Stomach smooth muscle (tissue), 2 donors: ENCODE results near the gene CFAP53.
"Not testable (repeated sequence)": the region's sequence is repeated elsewhere in the genome, so short reads cannot be mapped to it uniquely, and the experiment has no call there.

Experiments used
- H3K27ac ChIP-seq: one replicate; pipeline ENCODE4 v1.7.0; 2013; ENCODE audit warnings: mild to moderate bottlenecking, low read length, inconsistent platforms
- H3K27me3 ChIP-seq, 2 donors: one replicate each; pipeline ENCODE4 v1.7.0; 2013; ENCODE audit warnings: low read length in 2 of 2; ENCODE audit not compliant: insufficient read depth in 2 of 2, control insufficient read depth in 1 of 2
- H3K36me3 ChIP-seq, 2 donors: one replicate each; pipeline ENCODE4 v1.7.0; 2013; ENCODE audit warnings: low read length in 2 of 2; ENCODE audit not compliant: control insufficient read depth in 2 of 2, insufficient read depth in 2 of 2
- H3K4me1 ChIP-seq: one replicate; pipeline ENCODE4 v1.7.0; 2013; ENCODE audit warnings: low read length; ENCODE audit not compliant: control insufficient read depth, insufficient read depth
- H3K4me3 ChIP-seq, 2 donors: one replicate each; pipeline ENCODE4 v1.7.0; 2013; ENCODE audit warnings: low read length in 2 of 2
- H3K9ac ChIP-seq, 2 donors: one replicate each; pipeline ENCODE4 v1.7.0; 2013; ENCODE audit warnings: low read length in 2 of 2, mild to moderate bottlenecking in 1 of 2
- H3K9me3 ChIP-seq, 2 donors: one replicate each; pipeline ENCODE4 v1.7.0; 2013; ENCODE audit warnings: low read length in 2 of 2; ENCODE audit not compliant: control insufficient read depth in 2 of 2
- donor health status: healthy.
- donor health status: Pancreatic carcinoma.

Gene CFAP53

GRCh38 chr18:50266248-50266704, at the start of gene CFAP53:
TSS of gene CFAP53 (minus strand) at chr18:50266495. CDS start at chr18:50266404, 91 bp downstream.
- Histone ChIP-seq H3K36me3 (peaks cover 14 to 19% of the 10 kb centered on the region in 2 donors), H3K9me3 (no peaks in the 10 kb centered on the region), H3K4me3 (peak within 1 kb of the TSS; percentile 80 to 93), H3K9ac (peak within 1 kb of the TSS; percentile 46 to 60), H3K4me1 (peaks cover 17% of the 10 kb centered on the region), H3K27me3 (no peaks in the 10 kb centered on the region), H3K27ac (no peak within 1 kb of the TSS)

- no peaks in the 10 kb centered on the region for H3K9me3 ChIP-seq
- no peaks in the 10 kb centered on the region for H3K36me3 ChIP-seq
- no peak overlapping the region for H3K4me3 ChIP-seq
- no peaks in the 10 kb centered on the region for H3K27me3 ChIP-seq
- peaks cover 3% of the 10 kb centered on the region for H3K4me1 ChIP-seq
- H3K27ac ChIP-seq = no peak overlapping the region
- H3K9ac ChIP-seq = no peak overlapping the region
Observed at GRCh38 chr18:50315100-50315871, 49.0 kb upstream of the CFAP53 start.

- H3K27me3 ChIP-seq = no peaks in the 10 kb centered on the region
- no peaks in the 10 kb centered on the region for H3K9me3 ChIP-seq
- H3K9ac ChIP-seq = no peak overlapping the region
- H3K36me3 ChIP-seq = no peaks in the 10 kb centered on the region
- no peak overlapping the region for H3K27ac ChIP-seq
- H3K4me1 ChIP-seq = peaks cover 3% of the 10 kb centered on the region
- H3K4me3 ChIP-seq = no peak overlapping the region
Observed at GRCh38 chr18:50313873-50314460, 47.7 kb upstream of the CFAP53 start.

- Histone ChIP-seq H3K9ac (no peak overlapping the region), H3K36me3 (no peaks in the 10 kb centered on the region), H3K27me3 (no peaks in the 10 kb centered on the region), H3K4me1 (peaks cover 5% of the 10 kb centered on the region), H3K27ac (no peak overlapping the region), H3K9me3 (no peaks in the 10 kb centered on the region), H3K4me3 (no peak overlapping the region)
Observed at GRCh38 chr18:50313031-50313607, 46.8 kb upstream of the CFAP53 start.

GRCh38 chr18:50312296-50313030, 46.2 kb upstream of the CFAP53 start:
- no peak overlapping the region for H3K4me3 ChIP-seq
- peaks cover 7% of the 10 kb centered on the region for H3K4me1 ChIP-seq
- H3K36me3 ChIP-seq = no peaks in the 10 kb centered on the region
- no peak overlapping the region for H3K9ac ChIP-seq
- H3K9me3 ChIP-seq = no peaks in the 10 kb centered on the region
- H3K27ac ChIP-seq = no peak overlapping the region
- no peaks in the 10 kb centered on the region for H3K27me3 ChIP-seq

- Histone ChIP-seq H3K36me3 (no peaks in the 10 kb centered on the region), H3K9ac (no peak overlapping the region), H3K27me3 (no peaks in the 10 kb centered on the region), H3K27ac (no peak overlapping the region), H3K4me3 (no peak overlapping the region), H3K9me3 (no peaks in the 10 kb centered on the region), H3K4me1 (peaks cover 11% of the 10 kb centered on the region)
Observed at GRCh38 chr18:50311650-50312049, 45.4 kb upstream of the CFAP53 start.

- Histone ChIP-seq H3K9ac (no peak overlapping the region), H3K9me3 (peaks cover 0 to 1% of the 10 kb centered on the region in 2 donors), H3K27me3 (no peaks in the 10 kb centered on the region), H3K27ac (no peak overlapping the region), H3K4me1 (peaks cover 11% of the 10 kb centered on the region), H3K36me3 (no peaks in the 10 kb centered on the region), H3K4me3 (no peak overlapping the region)
Observed at GRCh38 chr18:50310080-50310479, 43.8 kb upstream of the CFAP53 start.

- H3K9ac ChIP-seq, H3K27ac ChIP-seq, H3K4me3 ChIP-seq, H3K27me3 ChIP-seq, H3K36me3 ChIP-seq, H3K9me3 ChIP-seq: not testable (repeated sequence)
- peaks cover 11% of the 10 kb centered on the region for H3K4me1 ChIP-seq
Observed at GRCh38 chr18:50308851-50309250, 42.6 kb upstream of the CFAP53 start.

- Histone ChIP-seq H3K36me3 (no peaks in the 10 kb centered on the region), H3K27me3 (peaks cover 0 to under 1% of the 10 kb centered on the region in 2 donors), H3K4me3 (peak overlapping the region; percentile 77 to 78), H3K4me1 (peaks cover 7% of the 10 kb centered on the region), H3K27ac (no peak overlapping the region), H3K9me3 (peaks cover 0 to 3% of the 10 kb centered on the region in 2 donors), H3K9ac (peak overlapping the region; percentile 49 to 58)
Observed at GRCh38 chr18:50307738-50308470, 41.6 kb upstream of the CFAP53 start.

- no peak overlapping the region for H3K27ac ChIP-seq
- H3K36me3 ChIP-seq = no peaks in the 10 kb centered on the region
- peaks cover 7% of the 10 kb centered on the region for H3K4me1 ChIP-seq
- peak overlapping the region; percentile 77 to 78 for H3K4me3 ChIP-seq
- peak overlapping the region; percentile 49 to 58 for H3K9ac ChIP-seq
- peaks cover 0 to 3% of the 10 kb centered on the region in 2 donors for H3K9me3 ChIP-seq
- H3K27me3 ChIP-seq = peaks cover 4 to 6% of the 10 kb centered on the region in 2 donors
Observed at GRCh38 chr18:50307400-50307737, 41.1 kb upstream of the CFAP53 start.
